CD4-positive, alpha-beta T cell treated with Interleukin-4 for 1 hour (primary cell): ENCODE measurements around the gene ARHGAP15.

Source experiments
- DNase-seq, 2 donors: peaks; one replicate each; pipeline ENCODE4 v3.0.0-alpha.2; 2020 to 2022

The ARHGAP15 gene

DNA sequence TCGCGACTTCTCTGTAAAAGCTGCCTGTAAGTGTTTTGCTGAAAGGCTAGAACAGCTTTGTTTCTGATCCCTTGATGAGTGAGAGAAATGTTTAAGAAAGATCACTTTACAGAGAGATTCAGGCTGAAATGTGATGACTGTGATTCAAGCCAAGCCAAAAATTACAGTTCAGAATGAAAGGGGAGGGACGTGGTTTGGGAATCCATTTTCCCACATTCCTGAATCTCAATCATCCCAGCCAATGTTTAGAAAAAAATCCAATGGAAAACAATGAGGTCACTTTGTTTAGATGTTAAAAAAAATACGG is 416.7 kb downstream of the ARHGAP15 start:
- DNase-seq, result no peak

DNA sequence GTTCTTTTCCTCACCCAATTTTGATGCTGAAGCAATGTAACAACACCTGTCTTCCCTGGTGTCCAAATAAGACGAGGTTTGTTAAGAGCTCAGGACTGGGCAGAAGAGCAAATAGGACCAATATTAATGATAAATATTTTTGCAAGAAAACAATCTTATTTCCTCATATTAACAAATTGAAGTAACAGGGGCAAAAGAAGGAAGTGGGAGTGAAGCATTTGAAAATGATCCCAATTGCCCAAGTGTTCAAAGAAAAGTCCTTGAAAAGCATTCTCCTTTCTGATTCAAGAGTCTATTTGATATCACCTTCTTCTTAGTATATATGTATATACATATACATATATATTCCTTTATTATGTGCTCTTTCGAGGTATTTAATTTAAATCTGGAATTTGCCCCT is 418.8 kb downstream of the ARHGAP15 start:
- no peak for DNase-seq

DNA sequence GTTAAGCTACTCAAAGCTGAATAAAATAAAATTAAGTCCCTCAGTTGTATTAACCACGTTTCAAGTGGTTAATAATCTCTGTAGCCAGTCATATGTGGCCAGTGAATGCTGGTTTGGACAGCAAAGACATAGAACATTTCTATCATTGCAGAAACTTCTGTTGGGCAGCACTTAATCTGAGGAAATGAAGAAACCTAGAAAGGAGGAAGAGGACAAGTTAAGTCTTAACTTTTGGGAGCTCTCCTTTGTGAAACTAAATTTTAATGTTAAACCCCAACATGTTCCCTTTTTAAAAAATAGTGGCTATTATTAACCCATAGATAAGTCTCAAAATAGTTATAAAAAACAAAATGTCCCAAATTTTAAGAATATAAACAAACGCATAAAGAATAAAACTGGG is 421.3 kb downstream of the ARHGAP15 start:
- DNase-seq, result no peak

DNA sequence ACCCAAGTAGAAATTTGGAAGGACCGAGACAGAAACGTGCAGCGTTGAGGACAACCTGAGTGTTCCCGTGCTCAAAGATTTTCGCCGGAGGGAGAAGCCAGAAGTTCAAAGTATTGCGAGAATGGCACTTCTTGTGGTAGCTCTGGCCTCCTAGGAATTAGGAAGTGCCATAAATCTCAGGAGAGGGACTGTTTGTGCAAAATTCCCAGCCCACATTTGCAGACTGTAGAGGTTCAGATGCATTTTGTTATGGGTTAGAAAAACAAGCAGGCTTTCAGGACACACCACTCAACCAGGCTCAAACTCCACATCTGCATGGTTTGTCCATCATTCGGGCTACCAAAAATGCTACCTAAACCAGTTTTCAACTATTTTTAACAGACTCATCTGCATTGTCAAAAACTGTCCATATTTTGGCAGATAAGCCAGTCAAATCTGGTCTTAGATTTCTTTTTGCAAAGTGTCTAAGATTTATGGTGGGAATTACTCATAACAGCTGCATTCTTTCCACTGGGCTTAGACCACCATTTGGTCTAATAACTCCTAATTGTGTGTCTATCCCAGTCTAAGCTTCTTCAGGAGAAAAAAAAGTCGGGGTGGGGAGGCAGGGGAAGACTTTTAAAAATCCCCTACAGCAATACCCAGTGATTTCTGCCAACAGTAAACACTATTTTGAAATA is 422.9 kb downstream of the ARHGAP15 start:
- no peak for DNase-seq

DNA sequence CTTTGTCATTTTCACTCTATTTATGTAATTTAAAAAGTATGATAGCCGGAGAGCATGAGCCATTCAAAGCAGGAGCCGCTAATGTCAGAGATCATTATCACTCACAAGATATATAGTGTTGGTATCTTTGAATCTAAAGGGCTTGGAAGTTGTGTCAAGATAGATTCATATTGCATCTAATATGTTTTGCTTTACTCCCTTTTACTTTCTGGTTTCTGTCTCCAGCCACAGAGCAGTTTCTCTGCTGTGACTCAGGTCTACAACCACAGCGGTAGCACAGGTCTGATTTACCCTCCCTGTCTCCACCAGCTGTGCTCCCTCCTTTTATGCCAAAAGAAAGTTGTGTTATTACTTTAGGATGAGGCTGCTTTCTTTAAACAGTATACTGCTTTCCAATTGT is 424.0 kb downstream of the ARHGAP15 start:
- DNase-seq, result no peak

DNA sequence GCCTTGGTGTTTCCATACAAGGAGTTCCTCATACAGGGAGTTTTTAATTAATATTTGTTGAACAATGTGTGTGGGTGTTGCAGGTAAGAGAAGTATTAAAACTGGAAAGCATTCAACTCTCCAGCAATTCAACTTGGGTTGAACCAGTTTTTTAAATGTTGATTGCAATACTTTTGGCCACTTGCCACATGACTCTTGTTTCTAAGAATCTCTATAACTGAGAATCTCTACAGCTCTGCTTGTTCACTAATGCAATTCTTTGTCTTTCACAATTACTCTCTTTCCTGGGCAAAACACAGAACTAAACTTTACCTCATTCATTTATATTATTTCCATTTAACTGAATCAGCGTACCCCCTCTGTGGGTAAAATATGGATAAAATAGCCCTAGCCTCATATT is 429.4 kb downstream of the ARHGAP15 start:
- DNase-seq, result no peak

DNA sequence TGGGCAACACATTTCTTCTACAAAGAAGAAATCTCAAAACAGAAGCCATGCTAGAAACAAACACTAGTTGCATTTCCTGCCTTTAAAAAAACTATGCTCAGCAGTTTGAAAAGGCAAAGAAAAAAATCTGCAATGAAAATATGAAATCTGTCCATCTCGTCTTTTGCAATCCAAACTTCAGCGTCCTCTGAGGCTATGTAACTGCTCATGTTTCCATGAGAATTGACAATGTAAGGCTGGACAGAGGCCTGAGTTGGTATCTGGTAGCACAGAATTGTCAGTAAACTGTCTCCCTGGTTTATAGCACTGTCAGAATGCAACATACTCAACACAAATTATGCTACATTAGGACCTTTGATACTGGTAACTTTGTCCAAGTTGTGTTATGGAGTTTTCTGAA is 429.9 kb downstream of the ARHGAP15 start:
- DNase-seq, result no peak

DNA sequence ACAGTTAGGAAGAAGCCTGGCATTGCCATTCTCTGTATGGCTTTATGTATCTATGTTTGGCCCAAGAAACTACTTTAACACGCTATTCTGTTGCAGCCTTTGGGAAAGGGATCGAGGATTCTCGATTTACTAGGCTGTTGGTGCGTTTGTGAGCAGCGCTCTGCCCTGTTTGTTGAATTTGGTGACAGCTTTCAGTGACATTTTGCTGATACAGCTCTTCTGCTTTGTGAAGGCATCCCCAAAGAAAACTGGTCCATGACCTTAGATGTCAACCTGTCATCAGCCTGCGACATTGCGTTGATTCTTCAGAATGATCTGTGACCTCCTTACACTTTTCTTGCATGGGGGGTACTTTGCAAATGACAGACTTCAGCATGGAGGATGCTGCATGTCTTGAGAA is 431.5 kb downstream of the ARHGAP15 start:
- no peak for DNase-seq

DNA sequence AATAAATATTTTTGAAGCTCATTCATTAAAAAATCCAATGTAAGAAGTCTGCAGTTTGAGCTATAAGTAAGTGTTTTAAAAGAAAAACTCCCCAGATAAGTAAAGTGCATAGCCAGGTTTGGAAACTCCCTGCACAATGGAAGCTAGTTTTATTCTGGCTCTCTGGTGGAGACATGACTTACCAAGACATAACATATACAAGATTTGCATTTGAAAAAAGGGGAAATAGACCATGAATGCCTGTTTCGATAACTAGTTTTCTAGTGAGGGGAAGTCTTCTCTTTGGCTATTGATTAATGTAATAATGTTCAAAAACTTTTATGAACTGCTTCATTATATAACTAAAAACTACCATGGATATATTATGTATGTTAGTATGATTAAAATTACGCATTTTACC is 435.2 kb downstream of the ARHGAP15 start:
- no peak for DNase-seq

DNA sequence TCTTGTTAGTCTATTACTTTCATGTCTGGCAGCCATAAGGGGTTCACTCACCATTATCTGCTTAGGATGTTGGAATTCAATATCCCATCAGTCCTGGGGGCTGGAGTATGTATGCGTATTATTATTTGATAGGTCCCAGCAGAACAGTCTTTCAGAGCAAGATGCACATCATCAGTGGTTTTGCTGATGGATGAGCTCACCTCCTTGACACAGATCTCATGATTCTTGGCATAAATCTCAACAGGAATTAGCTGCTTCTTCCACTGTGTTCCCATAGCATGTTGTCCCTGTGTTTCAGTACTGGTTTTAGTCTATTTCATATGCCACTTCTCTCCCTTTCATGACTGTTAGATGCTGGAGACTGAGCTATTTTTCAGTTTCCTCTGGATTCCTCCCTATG is 442.5 kb downstream of the ARHGAP15 start:
- no peak for DNase-seq

DNA sequence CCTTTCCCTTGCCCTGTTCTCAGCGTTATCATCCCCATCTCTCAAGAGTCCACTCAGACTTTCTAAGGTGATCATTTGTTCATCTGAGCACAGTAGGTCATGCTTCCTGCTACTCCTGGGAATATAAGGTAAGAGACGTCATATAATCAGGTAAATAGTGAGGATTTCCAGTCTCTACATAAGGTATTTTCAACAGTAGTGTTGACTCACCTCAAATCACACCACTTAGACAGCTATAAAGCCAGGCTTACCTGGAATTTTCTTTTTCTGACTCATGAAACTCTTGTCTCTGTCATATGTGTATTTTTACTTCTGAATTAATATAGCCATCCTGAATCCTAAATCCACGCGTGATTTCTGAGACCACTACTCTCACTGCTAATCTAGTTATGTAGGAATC is 443.2 kb downstream of the ARHGAP15 start:
- DNase-seq, result no peak

DNA sequence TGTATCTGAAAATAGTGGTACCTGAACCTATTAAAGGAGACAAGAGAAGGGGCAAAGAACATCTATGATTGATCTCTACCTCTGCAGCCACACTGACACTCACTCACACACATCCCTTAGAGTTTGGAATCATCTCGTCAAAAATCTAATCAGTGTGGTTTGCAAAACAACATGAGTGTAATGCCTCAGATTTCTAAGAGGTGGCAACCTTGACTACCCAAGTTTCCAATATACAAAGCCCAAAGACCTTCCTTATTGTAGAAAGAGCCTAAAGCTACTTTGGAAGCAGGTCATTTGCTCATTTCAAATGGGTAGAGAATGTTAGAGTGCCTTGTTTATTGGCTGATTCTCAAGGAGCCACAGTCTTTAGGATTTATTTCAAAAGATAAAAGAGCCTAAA is 444.9 kb downstream of the ARHGAP15 start:
- DNase-seq, result no peak

DNA sequence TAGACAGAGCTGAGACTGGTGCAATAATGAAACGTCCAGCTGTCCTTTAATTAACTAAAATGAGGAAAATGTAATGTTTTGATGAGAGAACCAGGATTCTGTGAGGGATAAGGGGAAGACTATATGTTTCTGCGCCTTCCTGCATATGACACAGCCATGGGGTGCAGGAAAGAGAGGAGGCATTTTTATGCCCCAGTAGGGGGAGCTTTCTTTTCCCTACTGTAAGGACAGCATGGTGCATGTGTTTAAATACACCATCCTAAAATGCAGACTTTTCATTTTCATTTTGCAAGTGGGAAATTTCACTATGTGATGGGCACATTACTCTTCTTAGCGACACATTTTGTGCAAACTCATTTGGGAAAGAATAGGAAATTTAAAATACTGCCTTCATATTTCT is 446.1 kb downstream of the ARHGAP15 start:
- no peak for DNase-seq

DNA sequence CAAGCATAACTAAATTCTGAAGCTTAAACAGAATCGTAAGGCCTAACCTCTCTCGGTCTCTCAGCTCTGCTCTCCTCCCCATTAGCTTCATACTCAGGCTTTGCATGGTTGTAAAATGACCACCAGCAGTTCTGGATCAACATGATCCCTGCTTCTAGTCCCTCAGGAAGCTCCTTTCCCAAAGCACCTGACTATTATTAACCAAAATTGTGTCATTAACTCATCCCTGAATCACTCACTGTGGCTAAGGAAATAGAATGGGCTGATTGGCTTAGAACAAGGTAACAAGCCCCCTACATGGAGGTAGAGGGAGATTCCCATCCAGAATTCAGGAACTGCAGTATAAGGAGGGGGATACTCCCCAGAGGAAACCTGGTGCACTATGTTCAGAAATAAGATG is 448.3 kb downstream of the ARHGAP15 start:
- no peak for DNase-seq

DNA sequence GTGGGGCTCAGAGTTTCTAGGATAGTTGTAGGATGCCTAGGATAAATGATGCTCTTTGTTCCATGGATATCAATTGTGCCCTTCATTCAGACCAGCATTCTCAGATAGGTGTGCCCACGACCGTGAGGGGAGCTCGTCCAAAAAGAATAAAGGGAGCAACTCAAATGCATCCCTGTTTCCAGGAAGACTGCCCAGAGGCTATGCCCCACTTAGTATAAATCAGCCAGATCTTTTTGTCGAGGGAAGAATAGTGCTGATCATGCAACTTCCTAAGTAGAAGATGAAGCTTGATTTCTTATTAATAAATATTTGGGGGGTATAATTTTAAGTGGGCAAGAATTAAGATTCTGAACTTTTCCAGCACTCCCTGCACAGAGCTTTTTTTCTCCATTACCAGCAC is 450.2 kb downstream of the ARHGAP15 start:
- DNase-seq, result no peak

DNA sequence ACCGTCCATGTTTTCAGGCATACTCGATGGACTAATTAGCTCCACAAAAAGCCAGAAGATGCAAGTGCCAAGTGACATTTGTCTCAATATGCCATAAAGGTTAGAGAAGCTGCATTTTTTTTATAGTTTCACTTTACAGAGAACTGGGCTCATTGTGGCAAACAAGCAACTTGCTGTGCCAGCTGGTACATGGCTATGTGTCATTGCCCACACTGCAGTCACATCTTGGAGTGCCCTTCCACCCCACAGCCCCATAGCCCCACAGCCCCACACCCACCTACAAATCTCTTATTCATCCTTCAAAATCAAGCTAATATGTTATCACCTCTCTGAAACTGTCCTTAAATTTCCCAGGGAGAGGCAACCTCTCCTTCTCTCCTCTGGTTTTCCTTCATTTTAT is 451.9 kb downstream of the ARHGAP15 start:
- no peak for DNase-seq

DNA sequence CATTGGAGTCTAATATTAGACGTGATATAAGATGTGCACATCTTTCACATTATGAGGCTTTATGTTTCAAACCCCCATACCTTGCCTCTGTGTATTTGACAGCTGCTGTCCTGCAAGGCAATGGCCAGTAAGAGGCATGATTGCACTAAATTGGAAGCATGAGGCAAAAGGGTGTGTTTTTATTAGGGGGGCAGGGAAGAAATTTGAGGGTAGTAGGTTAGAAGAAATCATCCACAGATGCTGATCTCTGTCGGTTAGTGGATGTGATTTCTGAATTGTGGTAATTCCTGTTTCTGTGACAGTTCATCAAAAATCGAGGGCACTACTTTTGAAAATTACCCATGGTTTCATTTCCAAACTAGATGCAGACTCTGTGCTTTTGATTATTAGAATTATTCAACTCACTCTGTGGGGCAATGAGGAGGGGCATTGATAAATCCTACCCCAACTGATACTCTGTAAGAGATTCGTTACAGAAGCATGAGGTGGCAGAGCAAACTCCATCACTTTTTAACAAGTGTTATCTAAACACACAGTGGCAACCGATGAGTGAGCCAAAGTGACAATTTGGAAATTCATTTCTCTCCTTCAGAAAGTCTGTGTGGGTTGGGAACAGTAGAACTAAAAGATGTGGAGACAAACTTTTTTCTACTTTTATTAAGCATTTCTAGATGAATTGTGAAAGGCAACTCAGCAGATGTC is 453.0 kb downstream of the ARHGAP15 start:
- DNase-seq, result no peak

DNA sequence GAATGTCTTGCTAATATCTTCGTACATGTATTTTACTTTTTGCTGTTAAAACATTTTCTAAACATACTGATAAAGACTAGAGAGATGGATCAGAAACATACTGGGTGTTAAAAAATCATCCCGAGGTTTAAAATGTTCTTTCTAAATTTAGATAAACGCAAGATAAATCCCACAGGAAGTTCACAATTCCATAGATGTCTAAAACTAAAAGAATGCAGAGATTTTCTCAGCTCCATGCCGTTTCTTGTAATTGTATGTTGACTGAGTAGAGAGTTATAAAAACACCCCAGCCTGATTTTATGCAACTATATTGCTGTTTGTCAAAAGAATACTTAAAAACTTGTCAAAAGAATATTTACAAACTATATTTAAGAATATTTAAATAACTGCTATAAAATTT is 455.7 kb downstream of the ARHGAP15 start:
- no peak for DNase-seq

DNA sequence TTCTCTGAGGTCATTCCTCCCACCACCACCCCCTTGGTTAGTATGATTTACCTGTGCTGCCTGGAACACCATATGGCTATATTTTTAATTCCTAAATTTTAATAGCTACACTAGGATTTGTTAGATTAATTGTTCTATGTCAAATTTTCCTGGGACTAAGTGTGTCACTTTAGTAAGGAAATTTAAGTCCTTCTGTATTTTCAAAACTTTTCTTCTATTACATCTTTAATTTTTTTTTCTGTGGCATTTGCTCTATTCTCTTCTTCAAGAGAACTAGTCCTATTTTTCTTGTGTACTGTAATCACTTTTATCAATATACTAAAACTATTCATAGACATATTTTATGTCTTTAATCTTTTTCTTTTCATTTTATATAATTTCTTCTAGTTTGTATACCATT is 456.9 kb downstream of the ARHGAP15 start:
- no peak for DNase-seq

DNA sequence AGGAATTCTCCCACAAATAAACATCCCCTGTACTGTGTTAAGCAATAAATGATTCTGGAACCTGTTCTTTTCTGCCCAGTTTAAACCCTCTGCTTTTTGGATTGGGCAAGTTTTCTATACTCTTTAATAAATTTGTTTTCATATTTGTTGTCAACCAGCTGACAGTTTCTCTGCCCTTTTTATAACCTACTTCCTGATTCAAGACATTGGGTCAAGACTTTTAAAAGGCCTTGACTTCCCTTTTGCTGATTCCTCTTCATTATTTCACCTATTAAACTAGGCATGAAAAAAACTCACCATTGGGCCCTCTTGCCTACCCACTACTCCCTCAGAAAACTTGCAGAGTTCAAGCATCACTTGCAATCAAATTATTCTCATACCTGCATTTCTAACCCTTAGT is 459.5 kb downstream of the ARHGAP15 start:
- DNase-seq, result no peak

DNA sequence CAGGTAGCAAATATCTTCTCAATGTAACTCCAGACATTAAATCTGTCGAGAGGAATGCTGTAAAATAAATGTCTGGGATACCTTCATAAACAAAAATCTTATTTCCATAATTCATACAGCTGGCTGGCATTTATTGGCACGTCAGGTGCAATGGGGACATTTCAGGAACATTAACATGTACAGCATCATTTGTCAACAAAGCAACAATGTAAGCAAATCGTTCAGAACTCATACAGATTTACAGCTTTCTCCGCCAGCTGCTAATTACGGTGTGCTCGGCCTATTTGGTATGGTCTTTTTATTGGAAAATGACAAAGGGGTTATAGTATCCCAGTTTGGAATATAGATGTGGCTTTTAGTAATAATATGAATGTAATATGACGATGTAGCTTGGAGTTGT is 464.9 kb downstream of the ARHGAP15 start:
- DNase-seq, result no peak

DNA sequence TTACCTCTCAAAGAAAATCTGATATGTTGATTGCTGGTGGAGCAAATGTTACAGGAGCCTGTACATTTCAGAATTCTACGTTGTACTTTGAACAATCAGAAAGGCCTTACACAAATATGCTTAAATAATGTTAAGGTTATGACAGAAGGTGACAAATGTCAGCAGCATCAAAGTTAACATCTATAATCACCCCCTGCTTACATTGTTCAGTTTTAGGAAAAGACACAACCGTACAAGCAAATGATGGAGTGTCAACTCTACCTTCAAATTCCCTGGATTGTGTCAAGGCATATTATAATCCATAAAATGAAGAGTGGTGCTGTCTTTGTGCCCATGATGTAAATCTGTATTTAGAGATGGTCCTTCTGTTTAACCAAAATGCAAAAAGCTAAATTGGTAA is 465.5 kb downstream of the ARHGAP15 start:
- DNase-seq, result no peak

DNA sequence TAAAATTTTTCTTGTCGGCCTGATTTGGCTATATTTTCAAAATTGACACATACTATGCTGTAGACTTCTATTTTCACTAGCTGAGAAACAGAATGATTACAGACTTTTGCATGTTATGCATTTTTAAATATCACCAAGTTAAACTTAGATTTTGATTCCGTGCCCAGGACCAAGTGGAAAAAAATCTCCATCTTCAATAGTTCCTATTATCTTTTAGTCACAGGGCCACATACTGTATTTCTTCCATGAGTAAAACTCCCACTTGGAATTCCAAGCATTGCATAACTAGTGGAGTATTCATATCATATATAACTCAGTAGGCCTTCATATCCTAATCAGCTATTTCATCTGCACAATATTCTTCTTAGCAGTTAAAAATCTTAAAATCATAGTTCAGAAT is 470.9 kb downstream of the ARHGAP15 start:
- DNase-seq, result no peak

DNA sequence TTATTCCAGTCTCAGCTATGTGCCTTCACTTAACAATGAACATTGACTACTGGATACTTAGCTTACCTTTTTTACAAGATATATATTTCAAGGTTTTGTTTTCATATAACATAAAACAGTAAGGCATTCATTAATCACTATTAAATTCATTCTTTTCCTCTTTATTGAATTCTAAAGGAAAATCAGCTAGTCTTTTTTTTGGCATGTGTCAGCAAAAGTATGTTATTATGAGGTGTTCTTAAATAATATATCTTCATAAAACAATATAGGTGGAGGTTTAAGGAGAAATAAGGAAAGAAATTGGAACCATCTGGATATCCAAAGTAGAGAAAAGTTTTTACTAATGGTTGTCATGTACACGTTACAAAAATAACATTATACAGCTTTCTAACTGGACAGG is 472.6 kb downstream of the ARHGAP15 start:
- DNase-seq, result no peak

DNA sequence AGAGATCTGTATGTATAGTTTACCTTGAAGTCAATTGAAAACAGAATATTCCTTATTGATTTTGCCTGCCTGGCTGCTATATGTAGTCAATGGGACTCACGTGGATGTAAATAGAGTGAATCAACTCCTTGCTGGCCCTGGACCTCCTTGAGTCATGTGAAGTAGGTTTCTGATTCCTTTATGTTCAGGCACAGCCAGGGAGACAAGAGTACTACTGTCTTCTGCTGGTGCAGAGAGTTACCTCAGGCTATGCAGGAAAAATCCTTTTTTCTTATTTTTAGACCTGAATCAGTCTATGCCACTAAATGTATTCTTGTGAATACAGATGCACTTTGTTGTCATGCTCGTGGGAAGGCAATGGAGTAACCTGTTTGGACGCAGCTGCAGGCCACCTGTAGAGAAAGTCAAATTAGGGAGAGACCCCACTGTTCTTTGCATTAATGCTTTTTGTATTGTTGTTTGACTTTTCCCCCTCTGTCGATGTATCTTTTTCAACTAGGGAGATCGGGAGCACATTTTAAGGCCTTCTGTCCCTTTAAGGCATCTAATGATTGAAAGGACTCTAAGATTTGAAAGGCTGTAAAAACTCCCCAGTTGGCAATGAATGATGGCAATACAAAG is 473.9 kb downstream of the ARHGAP15 start:
- no peak for DNase-seq
